ENCODE data around the gene CARF.

CARF gene, protein sequence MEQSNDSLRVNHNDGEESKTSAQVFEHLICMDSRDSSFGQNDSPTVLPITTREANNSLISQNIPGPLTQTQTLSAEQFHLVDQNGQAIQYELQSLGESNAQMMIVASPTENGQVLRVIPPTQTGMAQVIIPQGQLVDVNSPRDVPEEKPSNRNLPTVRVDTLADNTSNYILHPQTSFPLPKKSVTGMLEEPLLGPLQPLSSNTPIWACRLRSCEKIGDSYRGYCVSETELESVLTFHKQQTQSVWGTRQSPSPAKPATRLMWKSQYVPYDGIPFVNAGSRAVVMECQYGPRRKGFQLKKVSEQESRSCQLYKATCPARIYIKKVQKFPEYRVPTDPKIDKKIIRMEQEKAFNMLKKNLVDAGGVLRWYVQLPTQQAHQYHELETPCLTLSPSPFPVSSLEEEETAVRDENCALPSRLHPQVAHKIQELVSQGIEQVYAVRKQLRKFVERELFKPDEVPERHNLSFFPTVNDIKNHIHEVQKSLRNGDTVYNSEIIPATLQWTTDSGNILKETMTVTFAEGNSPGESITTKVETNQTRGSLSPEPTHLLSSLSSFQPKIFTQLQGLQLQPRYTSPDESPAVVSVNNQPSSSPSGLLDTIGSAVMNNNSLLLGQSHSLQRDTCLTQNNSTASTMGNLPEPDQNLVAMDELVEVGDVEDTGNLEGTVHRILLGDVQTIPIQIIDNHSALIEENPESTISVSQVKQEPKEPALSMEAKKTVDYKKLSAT

DNA sequence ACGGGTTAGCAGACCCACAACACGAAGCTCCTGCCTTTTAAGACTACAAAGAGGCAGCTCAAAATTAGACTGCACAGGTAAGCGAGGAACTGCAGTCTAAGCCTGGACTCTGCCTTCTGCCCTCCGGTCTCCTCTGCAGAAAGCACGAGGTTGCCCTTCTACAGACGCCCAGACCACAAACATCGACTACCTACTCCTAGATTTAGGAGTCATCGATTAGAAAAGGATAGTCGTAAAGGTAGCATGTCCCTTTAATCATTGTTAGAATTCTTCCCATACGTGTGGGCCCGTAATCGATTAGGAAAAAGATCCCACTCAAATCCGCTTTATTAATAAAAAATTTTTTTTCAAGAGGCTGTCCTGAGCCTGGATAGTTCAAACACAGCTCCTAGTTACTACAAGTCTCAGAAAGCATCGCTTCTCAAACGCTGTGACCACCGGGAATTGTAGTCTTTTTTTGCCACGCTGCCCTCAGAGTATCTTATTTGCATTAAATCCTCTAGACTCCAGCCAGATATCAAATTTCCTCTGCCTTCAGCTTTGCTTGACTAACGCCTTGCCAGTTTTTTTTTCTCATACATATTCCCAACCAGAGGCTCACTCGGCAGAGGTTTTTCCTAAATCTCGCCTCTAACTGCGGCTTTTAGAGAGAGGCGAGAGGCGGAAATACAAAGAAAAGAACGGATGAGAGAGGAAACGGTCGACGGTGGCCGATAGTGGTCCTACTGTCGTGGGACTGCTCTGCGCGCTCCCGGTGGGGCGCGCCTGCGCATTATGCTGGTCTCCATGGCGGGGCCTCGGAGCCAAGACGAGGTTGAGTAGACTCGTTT, at the start of gene CARF, which contains the start of gene WDR12:
CARF (plus strand) TSS at position 764 of the 830 bp plus-strand sequence. CDS start 29,628 bp downstream, outside the sequence.
WDR12 (minus strand) TSS at position 162 of the 830 bp plus-strand sequence. CDS start 197 bp downstream, outside the sequence.
- TF ChIP-seq TAF1 (IDR thresholded peaks at IDR 0.05; ENCODE audit: low read depth) (peak; percentile 82), YY1 (IDR thresholded peaks at IDR 0.05; ENCODE audit: low read depth) (peak; percentile 74), FOXM1 (IDR thresholded peaks at IDR 0.05; ENCODE audit: borderline replicate concordance, low read depth) (no peak), TCF12 (IDR thresholded peaks at IDR 0.05; ENCODE audit: low read depth) (0 out of 2 replicates have a peak, but pooled peaks have one; percentile 9), NFIC (IDR thresholded peaks at IDR 0.05) (0 out of 2 replicates have a peak, but pooled peaks have one; percentile 24), EGR1 (IDR thresholded peaks at IDR 0.05) (no peak)
- TF ChIP-seq, protein P1, sequence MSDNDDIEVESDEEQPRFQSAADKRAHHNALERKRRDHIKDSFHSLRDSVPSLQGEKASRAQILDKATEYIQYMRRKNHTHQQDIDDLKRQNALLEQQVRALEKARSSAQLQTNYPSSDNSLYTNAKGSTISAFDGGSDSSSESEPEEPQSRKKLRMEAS (IDR thresholded peaks at IDR 0.05), result peak; percentile 97

DNA sequence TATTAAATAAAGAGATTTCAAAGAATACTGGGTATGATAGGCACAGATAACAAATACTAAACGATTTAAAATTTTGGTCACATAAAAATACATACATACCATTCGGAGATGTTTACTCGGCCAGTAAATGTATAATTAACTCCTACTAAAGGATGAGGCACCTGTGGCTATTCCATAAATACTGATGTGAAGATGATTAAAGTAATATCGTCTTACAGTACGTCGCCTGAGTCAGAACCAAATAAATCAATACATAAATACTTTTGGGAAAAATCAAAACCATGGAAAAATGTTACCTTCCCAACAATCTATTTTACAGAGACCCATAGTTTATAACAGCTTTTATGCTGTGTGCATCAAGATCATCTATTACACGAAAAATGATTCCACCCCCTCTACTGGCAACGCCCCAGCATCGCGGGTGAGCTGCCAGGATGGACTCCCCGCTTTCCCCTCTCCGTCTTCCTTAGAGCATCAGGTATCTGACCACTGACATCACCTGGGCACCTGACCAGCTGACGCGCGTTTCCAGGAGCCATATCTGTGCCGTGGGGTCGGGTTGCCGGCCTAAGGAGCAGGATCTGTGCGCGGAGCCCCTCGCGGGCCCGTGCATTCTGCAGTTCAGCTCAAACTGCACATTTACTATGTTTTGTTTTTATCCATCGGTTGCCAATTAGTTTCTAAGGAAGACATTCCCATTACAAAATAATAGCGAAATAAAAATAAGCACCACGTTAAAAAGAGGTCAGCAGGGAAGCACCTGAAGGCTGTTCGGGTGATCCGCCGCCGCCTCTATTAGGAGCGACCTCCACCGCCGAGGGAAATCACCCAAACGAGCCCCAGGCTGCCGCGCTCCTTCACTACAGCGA, 41.4 kb upstream of the CARF start:
- peak; percentile 69 for TF ChIP-seq YY1 (IDR thresholded peaks at IDR 0.05; ENCODE audit: low read depth)
- TF ChIP-seq, protein P2, sequence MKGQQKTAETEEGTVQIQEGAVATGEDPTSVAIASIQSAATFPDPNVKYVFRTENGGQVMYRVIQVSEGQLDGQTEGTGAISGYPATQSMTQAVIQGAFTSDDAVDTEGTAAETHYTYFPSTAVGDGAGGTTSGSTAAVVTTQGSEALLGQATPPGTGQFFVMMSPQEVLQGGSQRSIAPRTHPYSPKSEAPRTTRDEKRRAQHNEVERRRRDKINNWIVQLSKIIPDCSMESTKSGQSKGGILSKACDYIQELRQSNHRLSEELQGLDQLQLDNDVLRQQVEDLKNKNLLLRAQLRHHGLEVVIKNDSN (IDR thresholded peaks at IDR 0.05), result peak; percentile 89
- TF ChIP-seq, protein P3, sequence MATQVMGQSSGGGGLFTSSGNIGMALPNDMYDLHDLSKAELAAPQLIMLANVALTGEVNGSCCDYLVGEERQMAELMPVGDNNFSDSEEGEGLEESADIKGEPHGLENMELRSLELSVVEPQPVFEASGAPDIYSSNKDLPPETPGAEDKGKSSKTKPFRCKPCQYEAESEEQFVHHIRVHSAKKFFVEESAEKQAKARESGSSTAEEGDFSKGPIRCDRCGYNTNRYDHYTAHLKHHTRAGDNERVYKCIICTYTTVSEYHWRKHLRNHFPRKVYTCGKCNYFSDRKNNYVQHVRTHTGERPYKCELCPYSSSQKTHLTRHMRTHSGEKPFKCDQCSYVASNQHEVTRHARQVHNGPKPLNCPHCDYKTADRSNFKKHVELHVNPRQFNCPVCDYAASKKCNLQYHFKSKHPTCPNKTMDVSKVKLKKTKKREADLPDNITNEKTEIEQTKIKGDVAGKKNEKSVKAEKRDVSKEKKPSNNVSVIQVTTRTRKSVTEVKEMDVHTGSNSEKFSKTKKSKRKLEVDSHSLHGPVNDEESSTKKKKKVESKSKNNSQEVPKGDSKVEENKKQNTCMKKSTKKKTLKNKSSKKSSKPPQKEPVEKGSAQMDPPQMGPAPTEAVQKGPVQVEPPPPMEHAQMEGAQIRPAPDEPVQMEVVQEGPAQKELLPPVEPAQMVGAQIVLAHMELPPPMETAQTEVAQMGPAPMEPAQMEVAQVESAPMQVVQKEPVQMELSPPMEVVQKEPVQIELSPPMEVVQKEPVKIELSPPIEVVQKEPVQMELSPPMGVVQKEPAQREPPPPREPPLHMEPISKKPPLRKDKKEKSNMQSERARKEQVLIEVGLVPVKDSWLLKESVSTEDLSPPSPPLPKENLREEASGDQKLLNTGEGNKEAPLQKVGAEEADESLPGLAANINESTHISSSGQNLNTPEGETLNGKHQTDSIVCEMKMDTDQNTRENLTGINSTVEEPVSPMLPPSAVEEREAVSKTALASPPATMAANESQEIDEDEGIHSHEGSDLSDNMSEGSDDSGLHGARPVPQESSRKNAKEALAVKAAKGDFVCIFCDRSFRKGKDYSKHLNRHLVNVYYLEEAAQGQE (IDR thresholded peaks at IDR 0.05; ENCODE audit: low read depth), result no peak
- no peak for TF ChIP-seq CREB1 (IDR thresholded peaks at IDR 0.05; ENCODE audit: low read depth)
- TF ChIP-seq CEBPB (IDR thresholded peaks at IDR 0.05), result no peak
- TF ChIP-seq, protein P1 (IDR thresholded peaks at IDR 0.05), result no peak; the same call in 1 of the 2 replicates
- 0 out of 2 replicates have a peak, but pooled peaks have one; percentile 10 for TF ChIP-seq EP300 (IDR thresholded peaks at IDR 0.05; ENCODE audit: borderline replicate concordance)
- no peak; the same call in 1 of the 2 replicates for TF ChIP-seq TAF1 (IDR thresholded peaks at IDR 0.05; ENCODE audit: low read depth)
- peak; percentile 15; the same call in 1 of the 2 replicates for TF ChIP-seq RAD21 (IDR thresholded peaks at IDR 0.05; ENCODE audit: low read depth)
- peak; percentile 67 for TF ChIP-seq ZBTB7A (IDR thresholded peaks at IDR 0.05; ENCODE audit: low read depth)

DNA sequence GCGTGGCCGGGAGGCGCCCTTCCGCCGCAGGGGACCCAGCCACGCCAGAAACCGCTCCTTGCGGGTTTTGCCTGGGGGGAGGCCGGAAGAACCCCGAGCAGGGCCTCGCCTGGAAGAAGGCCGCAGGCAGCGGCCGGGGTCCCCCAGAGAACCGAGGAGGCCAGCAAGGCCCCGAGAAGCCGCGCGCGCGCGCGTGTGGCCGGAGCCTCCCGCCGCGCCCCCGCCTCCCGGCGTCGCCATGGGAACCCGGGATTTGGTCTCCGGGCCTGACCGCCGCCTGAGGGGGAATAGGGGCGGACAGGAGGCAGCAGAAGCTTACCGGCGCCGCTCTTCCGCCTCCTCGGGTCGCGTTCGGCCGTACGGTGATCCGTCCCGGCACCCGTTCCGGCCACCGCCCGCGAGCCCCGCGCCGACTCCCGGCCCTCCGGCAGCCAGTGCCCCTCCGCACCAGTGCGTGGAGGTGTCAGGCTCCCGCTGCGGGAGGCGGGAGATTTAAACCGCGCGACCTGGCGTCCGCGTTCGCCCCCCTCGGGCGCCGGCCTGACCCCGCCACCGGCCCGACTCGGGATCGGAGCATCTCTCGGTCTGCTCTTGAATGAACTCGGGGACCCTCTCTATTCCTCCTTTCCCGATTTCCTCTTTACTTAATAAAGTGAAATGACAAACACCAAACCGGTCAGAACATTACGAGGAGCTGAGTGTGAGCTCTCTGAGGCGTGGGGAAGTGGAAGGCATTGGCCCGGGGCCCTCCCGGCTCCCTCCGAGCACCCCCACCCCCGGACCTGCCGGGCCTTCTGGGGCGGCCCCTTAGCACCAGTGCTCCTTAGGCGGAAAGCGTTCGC, 40.6 kb upstream of the CARF start, which contains the start of gene ICA1L:
ICA1L (minus strand) TSS at position 467 of the 842 bp plus-strand sequence. CDS start 42,757 bp downstream, outside the sequence.
- TF ChIP-seq, protein P2 (IDR thresholded peaks at IDR 0.05), result no peak
- TF ChIP-seq CREB1 (IDR thresholded peaks at IDR 0.05; ENCODE audit: low read depth) (no peak), ZBTB7A (IDR thresholded peaks at IDR 0.05; ENCODE audit: low read depth) (no peak; the same call in 1 of the 2 replicates), CEBPB (IDR thresholded peaks at IDR 0.05) (no peak), TEAD4 (IDR thresholded peaks at IDR 0.05) (no peak), TAF1 (IDR thresholded peaks at IDR 0.05; ENCODE audit: low read depth) (no peak; the same call in 1 of the 2 replicates), NFIC (IDR thresholded peaks at IDR 0.05) (0 out of 2 replicates have a peak, but pooled peaks have one; percentile 4), TCF12 (IDR thresholded peaks at IDR 0.05; ENCODE audit: low read depth) (no peak), YY1 (IDR thresholded peaks at IDR 0.05; ENCODE audit: low read depth) (no peak), FOXM1 (IDR thresholded peaks at IDR 0.05; ENCODE audit: borderline replicate concordance, low read depth) (no peak), EP300 (IDR thresholded peaks at IDR 0.05; ENCODE audit: borderline replicate concordance) (no peak), EGR1 (IDR thresholded peaks at IDR 0.05) (0 out of 2 replicates have a peak, but pooled peaks have one; percentile 29), RAD21 (IDR thresholded peaks at IDR 0.05; ENCODE audit: low read depth) (no peak)
- TF ChIP-seq, protein P1 (IDR thresholded peaks at IDR 0.05), result peak; percentile 23; the same call in 1 of the 2 replicates
- TF ChIP-seq, protein P3 (IDR thresholded peaks at IDR 0.05; ENCODE audit: low read depth), result no peak
